H9 (cell line): Measurements from ENCODE around the gene ZSCAN22. TPM values are rescaled to one million over a fixed set of nuclear protein-coding genes. Genes with fewer than 3 reads are reported as not detected.

Experiments
- DNase-seq: peaks from one replicate; pipeline ENCODE4 v3.0.0-alpha.2; 2017
- H2AFZ ChIP-seq: one replicate; pipeline ENCODE4 v1.6.1; 2013; ENCODE audit warnings: mild to moderate bottlenecking, low read length, control low read depth, moderate library complexity
- H2AK5ac ChIP-seq: 2 replicates; pipeline ENCODE4 v1.6.1; 2013; ENCODE audit warnings: low read length, control low read depth, mixed read lengths; ENCODE audit not compliant: insufficient read length
- H2BK120ac ChIP-seq: one replicate; pipeline ENCODE4 v1.6.1; 2013; ENCODE audit warnings: low read depth, mild to moderate bottlenecking, low read length, control low read depth, inconsistent platforms; ENCODE audit not compliant: poor library complexity, severe bottlenecking
- H2BK12ac ChIP-seq: 2 replicates; pipeline ENCODE4 v1.6.1; 2013; ENCODE audit warnings: low read length, control low read depth, mixed read lengths, low read depth; ENCODE audit not compliant: insufficient read length
- H2BK15ac ChIP-seq: 2 replicates; pipeline ENCODE4 v1.6.1; 2013; ENCODE audit warnings: low read depth, low read length, control low read depth
- H2BK20ac ChIP-seq: one replicate; pipeline ENCODE4 v1.6.1; 2013; ENCODE audit warnings: low read depth, mild to moderate bottlenecking, low read length, control low read depth, inconsistent platforms; ENCODE audit not compliant: poor library complexity, severe bottlenecking
- H2BK5ac ChIP-seq: 2 replicates; pipeline ENCODE4 v1.6.1; 2013; ENCODE audit warnings: low read length, control low read depth, mixed read lengths; ENCODE audit not compliant: insufficient read length
- H3K14ac ChIP-seq: 2 replicates; pipeline ENCODE4 v1.6.1; 2013; ENCODE audit warnings: low read length, control low read depth; ENCODE audit not compliant: insufficient read depth
- H3K18ac ChIP-seq: 2 replicates; pipeline ENCODE4 v1.6.1; 2013; ENCODE audit warnings: low read depth, mild to moderate bottlenecking, mixed read lengths, low read length, control low read depth; ENCODE audit not compliant: insufficient read length
- H3K23ac ChIP-seq: 2 replicates; pipeline ENCODE4 v1.6.1; 2013; ENCODE audit warnings: low read length, control low read depth, mixed read lengths, low read depth; ENCODE audit not compliant: insufficient read length
- H3K23me2 ChIP-seq: 2 replicates; pipeline ENCODE4 v1.6.1; 2013; ENCODE audit warnings: low read depth, mild to moderate bottlenecking, mixed read lengths, low read length, control low read depth; ENCODE audit not compliant: insufficient read length, poor library complexity, severe bottlenecking
- H3K27ac ChIP-seq: 2 replicates; pipeline ENCODE4 v1.5.1; 2013; ENCODE audit warnings: low read length, control low read depth, mixed read lengths, low read depth; ENCODE audit not compliant: insufficient read length
- H3K27me3 ChIP-seq: 2 replicates; pipeline ENCODE4 v1.6.1; 2013; ENCODE audit warnings: low read length, control low read depth, inconsistent platforms; ENCODE audit not compliant: insufficient read depth
- H3K4ac ChIP-seq: 2 replicates; pipeline ENCODE4 v1.6.1; 2013; ENCODE audit warnings: low read depth, mild to moderate bottlenecking, control low read depth, inconsistent platforms, low read length, moderate library complexity
- H3K4me1 ChIP-seq: 2 replicates; pipeline ENCODE4 v1.6.1; 2013; ENCODE audit warnings: low read length, control low read depth, inconsistent platforms; ENCODE audit not compliant: insufficient read depth
- H3K4me2 ChIP-seq: 2 replicates; pipeline ENCODE4 v1.6.1; 2013; ENCODE audit warnings: low read length, control low read depth, mixed read lengths; ENCODE audit not compliant: insufficient read length, insufficient read depth
- H3K56ac ChIP-seq: 2 replicates; pipeline ENCODE4 v1.6.1; 2013; ENCODE audit warnings: low read depth, mild to moderate bottlenecking, mixed read lengths, low read length, control low read depth; ENCODE audit not compliant: insufficient read length
- H3K79me1 ChIP-seq: 2 replicates; pipeline ENCODE4 v1.6.1; 2013; ENCODE audit warnings: low read depth, mild to moderate bottlenecking, moderate library complexity, low read length, control low read depth, inconsistent platforms; ENCODE audit not compliant: insufficient read depth, poor library complexity, severe bottlenecking
- H3K79me2 ChIP-seq: 2 replicates; pipeline ENCODE4 v1.6.1; 2013; ENCODE audit warnings: low read length, control low read depth, inconsistent platforms; ENCODE audit not compliant: insufficient read depth
- H3K9ac ChIP-seq: 2 replicates; pipeline ENCODE4 v1.6.1; 2013; ENCODE audit warnings: low read length, control low read depth, mixed read lengths; ENCODE audit not compliant: insufficient read length; ENCODE audit errors: extremely low read depth
- H3K9me3 ChIP-seq: one replicate; pipeline ENCODE4 v1.6.1; 2013; ENCODE audit warnings: low read depth, low read length, inconsistent platforms; ENCODE audit not compliant: control insufficient read depth
- H3T11ph ChIP-seq: one replicate; pipeline ENCODE4 v1.6.1; 2013; ENCODE audit warnings: mild to moderate bottlenecking, low read length, control low read depth, inconsistent platforms
- H4K20me1 ChIP-seq: one replicate; pipeline ENCODE4 v1.6.1; 2013; ENCODE audit not compliant: control insufficient read depth, insufficient read length, insufficient read depth
- H4K5ac ChIP-seq: 2 replicates; pipeline ENCODE4 v1.6.1; 2013; ENCODE audit warnings: low read depth, mild to moderate bottlenecking, mixed read lengths, low read length, control low read depth; ENCODE audit not compliant: insufficient read length
- H4K8ac ChIP-seq: replicated peaks from 2 replicates; pipeline ENCODE4 v1.6.1; 2013; ENCODE audit warnings: low read length, control low read depth, mixed read lengths, low read depth; ENCODE audit not compliant: insufficient read length
- H4K91ac ChIP-seq: 2 replicates; pipeline ENCODE4 v1.6.1; 2013; ENCODE audit warnings: low read depth, mild to moderate bottlenecking, moderate library complexity, mixed read lengths, low read length, control low read depth; ENCODE audit not compliant: insufficient read length
- H3K27ac Mint-ChIP-seq, 3 experiments: 2 replicates in 2 of 3; 3 replicates in 1 of 3; pipeline ENCODE4 v1.8.0; 2020 to 2021; ENCODE audit warnings: mixed read lengths in 3 of 3, mild to moderate bottlenecking in 1 of 3, moderate library complexity in 1 of 3
- H3K27me3 Mint-ChIP-seq: 2 replicates; pipeline ENCODE4 v1.8.0; 2021; ENCODE audit warnings: low read depth, mild to moderate bottlenecking, moderate library complexity, mixed read lengths
- H3K36me3 Mint-ChIP-seq, 3 experiments: 2 replicates in 2 of 3; 3 replicates in 1 of 3; pipeline ENCODE4 v1.8.0; 2020 to 2021; ENCODE audit warnings: low read depth in 3 of 3, mixed read lengths in 3 of 3; ENCODE audit not compliant: insufficient read depth in 1 of 3
- H3K4me1 Mint-ChIP-seq, 2 experiments: 2 replicates each; pipeline ENCODE4 v1.8.0; 2020; ENCODE audit warnings: mixed read lengths in 2 of 2
- H3K4me3 Mint-ChIP-seq, 2 experiments: 2 replicates in 1 of 2; 3 replicates in 1 of 2; pipeline ENCODE4 v1.8.0; 2020 to 2021; ENCODE audit warnings: mild to moderate bottlenecking in 2 of 2, mixed read lengths in 2 of 2, moderate library complexity in 1 of 2
- H3K9me3 Mint-ChIP-seq, 2 experiments: 2 replicates in 1 of 2; 3 replicates in 1 of 2; pipeline ENCODE4 v1.8.0; 2020; ENCODE audit warnings: mild to moderate bottlenecking in 2 of 2, mixed read lengths in 2 of 2, moderate library complexity in 1 of 2
- WGBS: extraction: QIAGEN DNeasy Blood & Tissue Kit; methylation state at CpG from one replicate; pipeline ENCODE4 v1.1.7; 2013; ENCODE audit warnings: missing lambda C conversion rate, low lambda C conversion rate, mixed read lengths; ENCODE audit not compliant: insufficient read length; ENCODE audit errors: extremely low coverage; 5-methylcytosine and 5-hydroxymethylcytosine counted together
- total RNA-seq: library from RNA; stranded (reverse); gene quantifications from 2 replicates; pipeline ENCODE4 v1.2.1, GENCODE V29; 2021
- TF ChIP-seq, protein P1 (sequence below): fragments of 200-600 bp; sonication (generic); conservative IDR thresholded peaks from 3 replicates; pipeline ENCODE4 v1.8.0; 2021; ENCODE audit warnings: antibody characterized with exemption, mild to moderate bottlenecking

Gene ZSCAN22
- total RNA-seq, 1 experiment from 2014 or later, result 4.8 TPM

DNA sequence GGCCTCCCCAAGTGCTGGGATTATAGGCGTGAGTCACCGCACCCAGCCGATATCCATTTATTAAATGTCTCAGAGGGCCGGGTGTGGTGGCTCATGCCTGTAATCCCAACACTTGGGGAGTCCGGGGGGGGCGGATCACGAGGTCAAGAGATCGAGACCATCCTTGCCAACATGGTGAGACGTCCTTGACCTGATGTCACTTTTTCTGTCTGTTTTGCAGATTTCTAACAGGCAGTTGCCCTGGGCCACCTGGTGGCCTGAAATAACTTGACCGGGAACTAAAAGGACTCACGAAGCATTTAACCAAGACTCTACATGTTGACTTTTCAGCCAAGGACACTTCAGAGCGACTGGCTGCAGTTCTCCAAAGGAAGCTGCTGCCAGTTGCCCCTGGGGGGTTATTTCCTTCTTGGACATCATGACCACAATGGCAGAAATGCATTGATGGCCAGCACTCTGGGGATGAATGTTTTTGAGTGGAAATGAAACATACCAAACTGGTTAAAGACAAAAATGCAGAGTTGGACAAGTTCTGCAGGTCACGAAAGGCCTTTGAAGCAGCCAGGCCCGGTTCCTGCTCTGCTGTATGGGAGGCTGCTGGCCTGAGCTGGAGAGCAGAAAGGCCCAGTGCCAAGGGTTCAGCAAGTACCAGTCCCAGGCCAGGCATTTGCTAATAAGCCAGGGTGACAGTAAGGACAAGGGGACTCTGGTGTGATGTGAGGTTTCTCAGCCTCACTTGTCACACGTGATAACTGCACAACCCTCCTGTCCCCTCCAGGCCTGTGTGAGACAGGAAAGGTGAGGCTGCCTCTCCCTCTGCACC lies 45.7 kb downstream of the ZSCAN22 start:
- Mint-ChIP-seq H3K4me1 (no peaks in the 10 kb centered on the region), H3K9me3 (no peaks in the 10 kb centered on the region), H3K27me3 (no peaks in the 10 kb centered on the region), H3K27ac (peak overlapping the region in 1 of 3 experiments; percentile 66; a peak in 2 of 7 replicates), H3K4me3 (no peak overlapping the region), H3K36me3 (peaks cover 0 to 3% (median 0%) of the 10 kb centered on the region in 3 experiments; a peak in 1 of 7 replicates)
- Histone ChIP-seq H3K79me2 (no peaks in the 10 kb centered on the region), H2BK120ac (no peak overlapping the region), H3K27ac (no peak overlapping the region), H3K23ac (no peak overlapping the region), H3K56ac (no peak overlapping the region), H3K4ac (no peak overlapping the region), H2BK12ac (no peak overlapping the region), H3K4me1 (no peaks in the 10 kb centered on the region), H3K27me3 (no peaks in the 10 kb centered on the region), H4K91ac (no peak overlapping the region), H4K8ac (no peak overlapping the region), H2AFZ (no peak overlapping the region), H3K4me2 (no peak overlapping the region), H3K14ac (no peak overlapping the region), H3K79me1 (no peaks in the 10 kb centered on the region), H4K5ac (no peak overlapping the region), H2BK15ac (no peak overlapping the region), H2BK5ac (no peak overlapping the region), H2BK20ac (no peak overlapping the region), H2AK5ac (no peak overlapping the region), H3K9ac (no peak overlapping the region), H3K18ac (no peak overlapping the region), H3K9me3 (no peaks in the 10 kb centered on the region), H3K23me2 (no peaks in the 10 kb centered on the region), H4K20me1 (no peaks in the 10 kb centered on the region), H3T11ph (no peak overlapping the region)
- DNase-seq, result no peak
- WGBS, result no CpG with 5 or more reads among the region's 15 CpGs
- TF ChIP-seq, protein P1, sequence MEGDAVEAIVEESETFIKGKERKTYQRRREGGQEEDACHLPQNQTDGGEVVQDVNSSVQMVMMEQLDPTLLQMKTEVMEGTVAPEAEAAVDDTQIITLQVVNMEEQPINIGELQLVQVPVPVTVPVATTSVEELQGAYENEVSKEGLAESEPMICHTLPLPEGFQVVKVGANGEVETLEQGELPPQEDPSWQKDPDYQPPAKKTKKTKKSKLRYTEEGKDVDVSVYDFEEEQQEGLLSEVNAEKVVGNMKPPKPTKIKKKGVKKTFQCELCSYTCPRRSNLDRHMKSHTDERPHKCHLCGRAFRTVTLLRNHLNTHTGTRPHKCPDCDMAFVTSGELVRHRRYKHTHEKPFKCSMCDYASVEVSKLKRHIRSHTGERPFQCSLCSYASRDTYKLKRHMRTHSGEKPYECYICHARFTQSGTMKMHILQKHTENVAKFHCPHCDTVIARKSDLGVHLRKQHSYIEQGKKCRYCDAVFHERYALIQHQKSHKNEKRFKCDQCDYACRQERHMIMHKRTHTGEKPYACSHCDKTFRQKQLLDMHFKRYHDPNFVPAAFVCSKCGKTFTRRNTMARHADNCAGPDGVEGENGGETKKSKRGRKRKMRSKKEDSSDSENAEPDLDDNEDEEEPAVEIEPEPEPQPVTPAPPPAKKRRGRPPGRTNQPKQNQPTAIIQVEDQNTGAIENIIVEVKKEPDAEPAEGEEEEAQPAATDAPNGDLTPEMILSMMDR, result peak; percentile 59
